NOMO-1 treated with DMSO at 0.1 percent for 48 hours (cell line): ENCODE measurements around the gene HSPB6.

Source experiments
- DNase-seq: peaks from one replicate; lab custom pipeline; 2025; ENCODE audit not compliant: unreplicated experiment; lab: John Stamatoyannopoulos, UW

The HSPB6 gene

GRCh38 chr19:35717665-35718344 is 39.0 kb downstream of the HSPB6 start, which contains the start of gene KMT2B:
KMT2B (plus strand) TSS chr19:35718003; CDS start chr19:35718019, 16 bp downstream.
- no peak for DNase-seq

- peak; percentile 95 for DNase-seq
These were observed 39.8 kb downstream of the HSPB6 start for GRCh38 chr19:35716801-35717664.

GRCh38 chr19:35715981-35716800 is 40.6 kb downstream of the HSPB6 start:
- no peak for DNase-seq

- no peak for DNase-seq
These were observed 41.4 kb downstream of the HSPB6 start for GRCh38 chr19:35715355-35715809.

GRCh38 chr19:35714601-35715354 is 42.1 kb downstream of the HSPB6 start:
- DNase-seq = no peak

GRCh38 chr19:35713904-35714495 is 42.8 kb downstream of the HSPB6 start:
- no peak for DNase-seq

- DNase-seq = no peak
These were observed 43.4 kb downstream of the HSPB6 start for GRCh38 chr19:35713506-35713850.

GRCh38 chr19:35712567-35713505 is 44.0 kb downstream of the HSPB6 start:
- no peak for DNase-seq

- DNase-seq = no peak
These were observed 45.8 kb downstream of the HSPB6 start for GRCh38 chr19:35710784-35711723.

- DNase-seq = no peak
These were observed 48.4 kb downstream of the HSPB6 start for GRCh38 chr19:35708391-35708790.
